HepG2 (cell line): Measurements from ENCODE around the gene STRIP1. TPM values are rescaled to one million over a fixed set of nuclear protein-coding genes. Genes with fewer than 3 reads are reported as not detected.

Experiments
- CHD4 ChIP-seq: fragments of 200-600 bp; sonication (generic); IDR thresholded peaks from 2 replicates; pipeline ENCODE4 v1.7.0; 2017; ENCODE audit warnings: mild to moderate bottlenecking, low read length, borderline replicate concordance
- MXD4 ChIP-seq: IDR thresholded peaks from 2 replicates; pipeline ENCODE4 v1.6.1; 2016; ENCODE audit warnings: mild to moderate bottlenecking, missing biosample characterization, missing genetic modification reagents
- RORA ChIP-seq: sonication (generic); formaldehyde crosslinking; IDR thresholded peaks from 2 replicates; pipeline ENCODE4 v1.5.0; 2020; ENCODE audit warnings: mild to moderate bottlenecking, missing genetic modification reagents, moderate library complexity
- SIN3B ChIP-seq: fragments of 150-350 bp; IDR thresholded peaks from 2 replicates; pipeline ENCODE4 v1.6.1; 2014; ENCODE audit warnings: low read length
- SRSF9 ChIP-seq: fragments of 200-400 bp; formaldehyde crosslinking; IDR thresholded peaks from 2 replicates; pipeline ENCODE4 v1.6.1; 2018; ENCODE audit warnings: borderline replicate concordance, mild to moderate bottlenecking, low read depth, low read length; ENCODE audit not compliant: insufficient read depth, poor library complexity, severe bottlenecking
- XRCC5 ChIP-seq: fragments of 200-400 bp; formaldehyde crosslinking; optimal IDR thresholded peaks from 2 replicates; pipeline ENCODE3; 2017; ENCODE audit warnings: mild to moderate bottlenecking, low read length
- ZNF329 ChIP-seq: sonication (generic); formaldehyde crosslinking; IDR thresholded peaks from 2 replicates; pipeline ENCODE4 v1.9.0; 2021; ENCODE audit warnings: low read depth, mild to moderate bottlenecking, missing genetic modification reagents
- ZNF331 ChIP-seq: sonication (generic); formaldehyde crosslinking; IDR thresholded peaks from 2 replicates; pipeline ENCODE4 v1.4.0; 2020; ENCODE audit warnings: missing genetic modification reagents
- ZNF333 ChIP-seq: sonication (generic); formaldehyde crosslinking; IDR thresholded peaks from 2 replicates; pipeline ENCODE4 v1.4.0; 2020; ENCODE audit warnings: mild to moderate bottlenecking, missing genetic modification reagents, borderline replicate concordance
- ZNF451 ChIP-seq: sonication (generic); formaldehyde crosslinking; IDR thresholded peaks from 2 replicates; pipeline ENCODE4 v1.5.0; 2020; ENCODE audit warnings: mild to moderate bottlenecking, missing genetic modification reagents
- ZNF510 ChIP-seq: sonication (generic); formaldehyde crosslinking; IDR thresholded peaks from 2 replicates; pipeline ENCODE4 v1.4.0; 2020; ENCODE audit warnings: low read depth, mild to moderate bottlenecking, missing genetic modification reagents
- ZNF557 ChIP-seq: sonication (generic); formaldehyde crosslinking; IDR thresholded peaks from 2 replicates; pipeline ENCODE4 v1.4.0; 2020; ENCODE audit warnings: missing genetic modification reagents
- ZNF564 ChIP-seq: sonication (generic); formaldehyde crosslinking; IDR thresholded peaks from 2 replicates; pipeline ENCODE4 v1.8.1; 2023; ENCODE audit warnings: mild to moderate bottlenecking, missing genetic modification reagents
- ZNF773 ChIP-seq: sonication (generic); formaldehyde crosslinking; IDR thresholded peaks from 2 replicates; pipeline ENCODE4 v1.4.0; 2020; ENCODE audit warnings: missing genetic modification reagents, borderline replicate concordance
- polyA plus RNA-seq, 8 experiments: library from polyadenylated mRNA; depleted of rRNA in 3 of 8; stranded (reverse) in 7 of 8; unstranded in 1 of 8; fragments of >200 nt; fragmentation: Illumina TruSeq in 4 of 8; extraction: Trizol in 4 of 8; gene quantifications; 2 replicates each; pipeline versions ENCODE4 v1.2.1 to v1.2.3, GENCODE V29; 2011 to 2016; ENCODE audit warnings: low read depth in 4 of 8, missing spikeins in 1 of 8, mixed read lengths in 1 of 8; ENCODE audit not compliant: insufficient read depth in 1 of 8
- total RNA-seq, 5 experiments: library from RNA; depleted of rRNA; stranded (reverse); fragments of >200 nt; fragmentation: Illumina TruSeq; extraction: Trizol; gene quantifications; 2 replicates each; pipeline ENCODE4 v1.2.3, GENCODE V29; 2016; ENCODE audit warnings: low read depth in 1 of 5
- TF ChIP-seq, protein P1 (sequence below): sonication (generic); formaldehyde crosslinking; IDR thresholded peaks from 2 replicates; pipeline ENCODE4 v1.4.0; 2020; ENCODE audit warnings: mild to moderate bottlenecking, missing genetic modification reagents
- TF ChIP-seq, protein P2 (sequence below): IDR thresholded peaks from 2 replicates; pipeline ENCODE4 v1.6.1; 2016; ENCODE audit warnings: low read depth
- TF ChIP-seq, protein P3 (sequence below): sonication (generic); formaldehyde crosslinking; IDR thresholded peaks from 2 replicates; pipeline ENCODE4 v1.5.0; 2020; ENCODE audit warnings: missing genetic modification reagents, mild to moderate bottlenecking, borderline replicate concordance
- TF ChIP-seq, protein P4 (sequence below): sonication (generic); formaldehyde crosslinking; IDR thresholded peaks from 2 replicates; pipeline ENCODE4 v1.4.0; 2020; ENCODE audit warnings: missing genetic modification reagents, low read depth, mild to moderate bottlenecking, borderline replicate concordance
- TF ChIP-seq, protein P5 (sequence below): sonication (generic); formaldehyde crosslinking; conservative IDR thresholded peaks from 2 replicates; pipeline ENCODE4 v1.8.1; 2023; ENCODE audit warnings: missing genetic modification reagents
- TF ChIP-seq, protein P6 (sequence below): sonication (generic); formaldehyde crosslinking; IDR thresholded peaks from 2 replicates; pipeline ENCODE4 v1.8.1; 2023; ENCODE audit warnings: mild to moderate bottlenecking, moderate library complexity, missing genetic modification reagents

The STRIP1 gene
- total and polyA plus RNA-seq, 2 of the 13 experiments (the other 11 are each of a cell fraction or from before 2014, with no cell fraction given), result 20.9 to 27.9 TPM

DNA sequence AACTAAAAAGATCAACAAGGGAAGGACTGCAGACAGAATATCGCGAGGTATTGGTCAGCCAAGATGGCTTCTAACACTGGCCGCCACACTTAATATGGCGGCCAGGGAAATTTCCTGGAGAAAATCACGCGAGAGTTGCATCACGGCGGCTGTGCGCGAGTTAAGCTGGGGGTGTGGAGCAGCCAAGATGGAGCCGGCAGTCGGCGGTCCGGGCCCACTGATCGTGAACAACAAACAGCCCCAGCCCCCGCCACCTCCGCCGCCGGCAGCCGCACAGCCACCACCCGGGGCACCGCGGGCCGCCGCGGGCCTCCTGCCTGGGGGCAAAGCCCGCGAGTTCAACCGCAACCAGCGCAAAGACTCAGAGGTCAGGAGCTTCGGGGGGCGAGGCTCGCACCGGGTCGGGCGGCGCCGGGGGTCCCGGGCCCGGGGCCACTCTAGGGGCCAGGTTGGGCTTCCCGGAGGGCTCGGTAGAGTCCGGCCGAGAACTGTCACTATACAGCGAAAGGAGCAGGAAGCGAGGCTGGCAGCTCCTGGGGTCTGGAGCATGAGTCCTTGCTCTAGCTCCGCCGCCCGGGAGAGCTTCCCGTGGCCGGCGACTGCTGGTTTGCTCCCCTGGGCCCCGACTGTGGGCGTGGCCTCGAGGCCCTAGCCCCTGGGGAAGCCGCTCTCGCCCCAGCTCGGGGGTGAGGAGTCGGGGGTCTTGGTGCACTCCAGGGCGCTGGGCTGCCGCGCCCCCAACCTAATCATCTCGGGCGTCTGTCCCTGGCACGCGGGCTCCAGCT, at the start of gene STRIP1 (continued):
- TF ChIP-seq ZNF773 (CRISPR knock-in tag) (peak; percentile 36; the same call in 1 of the 2 replicates), SIN3B (peak; percentile 53; the same call in 1 of the 2 replicates), ZNF510 (CRISPR knock-in tag) (no peak), SRSF9 (no peak), XRCC5 (no peak), MXD4 (CRISPR knock-in tag) (no peak; the same call in 1 of the 2 replicates), CHD4 (no peak), ZNF451 (CRISPR knock-in tag) (no peak), ZNF331 (CRISPR knock-in tag) (no peak), ZNF564 (no peak), RORA (CRISPR knock-in tag) (no peak), ZNF329 (no peak), ZNF333 (CRISPR knock-in tag) (0 out of 2 replicates have a peak, but pooled peaks have one; percentile 36), ZNF557 (CRISPR knock-in tag) (no peak)
- TF ChIP-seq, protein P1, sequence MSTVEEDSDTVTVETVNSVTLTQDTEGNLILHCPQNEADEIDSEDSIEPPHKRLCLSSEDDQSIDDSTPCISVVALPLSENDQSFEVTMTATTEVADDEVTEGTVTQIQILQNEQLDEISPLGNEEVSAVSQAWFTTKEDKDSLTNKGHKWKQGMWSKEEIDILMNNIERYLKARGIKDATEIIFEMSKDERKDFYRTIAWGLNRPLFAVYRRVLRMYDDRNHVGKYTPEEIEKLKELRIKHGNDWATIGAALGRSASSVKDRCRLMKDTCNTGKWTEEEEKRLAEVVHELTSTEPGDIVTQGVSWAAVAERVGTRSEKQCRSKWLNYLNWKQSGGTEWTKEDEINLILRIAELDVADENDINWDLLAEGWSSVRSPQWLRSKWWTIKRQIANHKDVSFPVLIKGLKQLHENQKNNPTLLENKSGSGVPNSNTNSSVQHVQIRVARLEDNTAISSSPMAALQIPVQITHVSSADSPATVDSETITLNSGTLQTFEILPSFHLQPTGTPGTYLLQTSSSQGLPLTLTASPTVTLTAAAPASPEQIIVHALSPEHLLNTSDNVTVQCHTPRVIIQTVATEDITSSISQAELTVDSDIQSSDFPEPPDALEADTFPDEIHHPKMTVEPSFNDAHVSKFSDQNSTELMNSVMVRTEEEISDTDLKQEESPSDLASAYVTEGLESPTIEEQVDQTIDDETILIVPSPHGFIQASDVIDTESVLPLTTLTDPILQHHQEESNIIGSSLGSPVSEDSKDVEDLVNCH (CRISPR knock-in tag), result no peak
- TF ChIP-seq, protein P2, sequence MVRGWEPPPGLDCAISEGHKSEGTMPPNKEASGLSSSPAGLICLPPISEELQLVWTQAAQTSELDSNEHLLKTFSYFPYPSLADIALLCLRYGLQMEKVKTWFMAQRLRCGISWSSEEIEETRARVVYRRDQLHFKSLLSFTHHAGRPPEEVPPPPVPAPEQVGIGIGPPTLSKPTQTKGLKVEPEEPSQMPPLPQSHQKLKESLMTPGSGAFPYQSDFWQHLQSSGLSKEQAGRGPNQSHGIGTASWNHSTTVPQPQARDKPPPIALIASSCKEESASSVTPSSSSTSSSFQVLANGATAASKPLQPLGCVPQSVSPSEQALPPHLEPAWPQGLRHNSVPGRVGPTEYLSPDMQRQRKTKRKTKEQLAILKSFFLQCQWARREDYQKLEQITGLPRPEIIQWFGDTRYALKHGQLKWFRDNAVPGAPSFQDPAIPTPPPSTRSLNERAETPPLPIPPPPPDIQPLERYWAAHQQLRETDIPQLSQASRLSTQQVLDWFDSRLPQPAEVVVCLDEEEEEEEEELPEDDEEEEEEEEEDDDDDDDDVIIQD (CRISPR knock-in tag), result no peak
- TF ChIP-seq, protein P3, sequence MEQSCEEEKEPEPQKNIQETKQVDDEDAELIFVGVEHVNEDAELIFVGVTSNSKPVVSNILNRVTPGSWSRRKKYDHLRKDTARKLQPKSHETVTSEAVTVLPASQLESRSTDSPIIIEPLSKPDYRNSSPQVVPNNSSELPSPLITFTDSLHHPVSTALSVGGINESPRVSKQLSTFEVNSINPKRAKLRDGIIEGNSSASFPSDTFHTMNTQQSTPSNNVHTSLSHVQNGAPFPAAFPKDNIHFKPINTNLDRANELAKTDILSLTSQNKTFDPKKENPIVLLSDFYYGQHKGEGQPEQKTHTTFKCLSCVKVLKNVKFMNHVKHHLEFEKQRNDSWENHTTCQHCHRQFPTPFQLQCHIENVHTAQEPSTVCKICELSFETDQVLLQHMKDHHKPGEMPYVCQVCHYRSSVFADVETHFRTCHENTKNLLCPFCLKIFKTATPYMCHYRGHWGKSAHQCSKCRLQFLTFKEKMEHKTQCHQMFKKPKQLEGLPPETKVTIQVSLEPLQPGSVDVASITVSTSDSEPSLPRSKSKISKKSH (CRISPR knock-in tag), result no peak
- TF ChIP-seq, protein P4, sequence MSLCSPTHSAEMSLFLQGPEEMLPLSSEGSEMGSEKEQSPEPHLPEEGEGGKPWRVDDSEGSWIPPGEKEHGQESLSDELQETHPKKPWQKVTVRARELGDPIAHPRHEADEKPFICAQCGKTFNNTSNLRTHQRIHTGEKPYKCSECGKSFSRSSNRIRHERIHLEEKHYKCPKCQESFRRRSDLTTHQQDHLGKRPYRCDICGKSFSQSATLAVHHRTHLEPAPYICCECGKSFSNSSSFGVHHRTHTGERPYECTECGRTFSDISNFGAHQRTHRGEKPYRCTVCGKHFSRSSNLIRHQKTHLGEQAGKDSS (CRISPR knock-in tag), result no peak
- TF ChIP-seq, protein P5, sequence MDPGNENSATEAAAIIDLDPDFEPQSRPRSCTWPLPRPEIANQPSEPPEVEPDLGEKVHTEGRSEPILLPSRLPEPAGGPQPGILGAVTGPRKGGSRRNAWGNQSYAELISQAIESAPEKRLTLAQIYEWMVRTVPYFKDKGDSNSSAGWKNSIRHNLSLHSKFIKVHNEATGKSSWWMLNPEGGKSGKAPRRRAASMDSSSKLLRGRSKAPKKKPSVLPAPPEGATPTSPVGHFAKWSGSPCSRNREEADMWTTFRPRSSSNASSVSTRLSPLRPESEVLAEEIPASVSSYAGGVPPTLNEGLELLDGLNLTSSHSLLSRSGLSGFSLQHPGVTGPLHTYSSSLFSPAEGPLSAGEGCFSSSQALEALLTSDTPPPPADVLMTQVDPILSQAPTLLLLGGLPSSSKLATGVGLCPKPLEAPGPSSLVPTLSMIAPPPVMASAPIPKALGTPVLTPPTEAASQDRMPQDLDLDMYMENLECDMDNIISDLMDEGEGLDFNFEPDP (CRISPR knock-in tag), result no peak
- TF ChIP-seq, protein P6, sequence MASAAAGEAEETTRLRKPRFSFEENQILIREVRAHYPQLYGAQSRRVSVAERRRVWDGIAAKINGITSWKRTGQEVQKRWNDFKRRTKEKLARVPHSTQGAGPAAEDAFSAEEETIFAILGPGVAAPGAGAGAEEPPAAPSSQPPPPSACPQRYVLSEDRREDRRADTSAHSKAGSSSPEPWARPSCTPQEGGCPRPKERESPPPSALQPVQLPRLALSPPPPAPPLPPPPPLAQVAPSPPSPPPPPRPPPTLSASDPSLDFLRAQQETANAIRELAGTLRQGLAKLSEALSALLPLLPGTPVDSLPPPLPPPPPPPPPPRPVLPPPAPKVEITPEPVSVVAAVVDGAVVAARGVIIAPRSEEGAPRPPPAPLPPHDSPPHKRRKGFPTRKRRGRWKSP (CRISPR knock-in tag), result no peak
